ENCODE data around the gene OR4D2.

The OR4D2 gene

DNA sequence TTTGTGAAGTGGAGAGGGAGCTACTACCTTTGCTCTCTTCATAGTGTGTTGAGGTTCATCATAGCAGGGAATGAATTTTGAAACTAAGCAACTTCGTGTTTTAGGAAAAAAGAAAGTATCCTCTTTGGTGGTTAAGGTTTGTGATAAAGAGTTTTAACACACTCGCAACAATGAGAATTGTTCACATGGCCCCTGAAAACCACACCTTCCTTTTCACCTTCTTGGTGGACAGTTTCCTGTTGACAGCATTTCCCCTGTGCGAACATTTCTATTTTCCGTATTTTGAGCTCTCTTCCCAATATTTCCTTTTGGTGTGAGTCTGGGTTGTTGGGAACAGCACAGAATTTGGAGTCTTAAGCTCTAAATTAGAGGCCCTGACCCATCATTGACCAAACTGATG lies 3.8 kb downstream of the OR4D2 start:
- CTCF ChIA-PET: interaction anchor here (0.6 to 0.8 kb wide), 4 partner anchors 49 to 331 kb away, joined by 3 to 6 read pairs (median 4); no protein-coding TSS in a partner anchor
- no peak for TF ChIP-seq CTCF (conservative IDR thresholded peaks at IDR 0.05; ENCODE audit: low read depth)
- POLR2A ChIA-PET (ENCODE audit: low non-redundant PET): no interaction called here

DNA sequence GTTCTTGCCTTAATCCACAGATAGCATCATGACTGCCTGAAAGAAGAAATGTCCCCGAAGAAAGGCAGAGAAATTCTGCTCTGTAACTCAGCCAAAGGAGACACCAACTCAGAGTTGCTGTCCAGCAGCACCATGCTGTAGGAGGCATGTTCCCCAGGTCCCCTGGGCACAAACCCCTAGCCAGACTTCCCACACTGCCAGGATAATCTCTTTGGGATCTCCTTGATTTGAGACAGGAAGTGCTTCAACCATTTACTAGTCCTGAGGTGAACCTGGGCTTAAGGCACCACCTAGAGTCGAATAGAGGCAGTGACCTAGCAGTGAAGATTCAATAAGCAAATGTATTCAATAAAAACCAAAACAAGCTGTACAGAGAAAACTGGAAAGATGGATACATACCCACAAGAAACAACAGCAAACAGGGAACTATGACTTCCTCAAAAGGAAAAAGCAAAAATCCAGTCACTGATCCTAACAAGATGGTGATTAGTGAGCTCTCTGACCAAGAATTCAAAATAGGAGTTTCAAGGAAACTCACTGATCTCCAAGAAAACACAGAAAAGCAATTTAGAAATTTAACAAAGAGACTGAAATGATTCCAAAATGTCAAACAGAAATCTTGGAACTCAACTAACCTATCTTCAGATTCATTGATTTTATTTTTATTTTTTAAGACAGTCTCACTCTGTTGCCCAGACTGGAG lies 5.7 kb downstream of the OR4D2 start:
- CTCF ChIA-PET: interaction anchor here (0.6 to 0.8 kb wide), 5 partner anchors 11 to 167 kb away, joined by 3 to 8 read pairs (median 3); no protein-coding TSS in a partner anchor
- DNase-seq (ENCODE audit: low spot score): peak; percentile 48
- POLR2A ChIA-PET (ENCODE audit: low non-redundant PET): no interaction called here
- TF ChIP-seq CTCF (conservative IDR thresholded peaks at IDR 0.05; ENCODE audit: low read depth): peak; percentile 60
- H3K27ac ChIP-seq: no peak overlapping the region

More for the DNA sequence above, 3.8 kb downstream of the OR4D2 start:
- no peak for DNase-seq (ENCODE audit: low spot score)
- H3K27ac ChIP-seq: no peak overlapping the region

DNA sequence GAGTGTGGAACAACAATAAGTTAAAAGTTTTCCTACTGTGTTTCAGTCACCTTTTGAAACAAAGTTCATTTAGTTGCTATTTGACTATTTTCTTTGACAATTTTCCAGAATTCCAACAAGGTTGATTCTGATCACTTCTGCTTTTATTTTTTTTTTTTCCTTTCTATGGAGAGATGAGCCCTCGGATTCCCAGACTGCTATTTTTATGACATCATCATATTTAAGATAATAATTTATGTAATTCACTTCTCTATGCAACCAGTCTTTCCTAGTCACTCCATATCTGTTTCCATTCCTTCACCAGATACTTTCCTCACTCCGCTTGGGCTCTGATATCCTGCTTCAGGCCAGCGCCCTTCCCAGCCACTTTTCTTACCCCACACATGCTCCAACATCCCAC lies 8.1 kb downstream of the OR4D2 start:
- H3K27ac ChIP-seq: no peak overlapping the region
- POLR2A ChIA-PET (ENCODE audit: low non-redundant PET): no interaction called here
- CTCF ChIA-PET: no interaction called here
- TF ChIP-seq CTCF (conservative IDR thresholded peaks at IDR 0.05; ENCODE audit: low read depth): no peak
- no peak for DNase-seq (ENCODE audit: low spot score)

GRCh38 chr17:58176200-58176599 lies 9.4 kb downstream of the OR4D2 start:
- DNase-seq (ENCODE audit: low spot score): no peak
- CTCF ChIA-PET: no interaction called here
- no peak for TF ChIP-seq CTCF (conservative IDR thresholded peaks at IDR 0.05; ENCODE audit: low read depth)
- H3K27ac ChIP-seq: no peak overlapping the region
- POLR2A ChIA-PET (ENCODE audit: low non-redundant PET): no interaction called here

DNA sequence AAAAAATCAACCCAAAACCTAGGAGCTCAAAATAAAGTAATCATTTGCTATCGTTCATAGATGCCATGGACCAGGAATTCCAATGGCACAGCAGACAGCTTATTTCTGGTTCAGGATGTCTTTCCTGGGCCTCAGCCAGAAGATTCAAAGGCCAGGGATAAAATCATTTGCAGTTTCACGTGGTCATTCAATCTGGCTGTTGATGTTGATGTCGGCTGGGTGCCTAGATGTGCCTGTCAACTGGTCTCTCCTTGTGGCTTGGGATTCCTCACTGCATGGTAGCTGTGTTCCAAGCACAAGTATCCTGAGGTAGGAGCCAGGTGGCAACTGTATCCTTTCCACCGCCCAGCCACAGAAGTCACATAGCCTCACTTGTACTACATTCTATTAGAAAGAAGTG lies 15.0 kb downstream of the OR4D2 start:
- ChIA-PET CTCF (interaction anchor here (0.7 to 1.1 kb wide), 2 partner anchors 9 to 47 kb away, joined by 3 read pairs; no protein-coding TSS in a partner anchor), POLR2A (ENCODE audit: low non-redundant PET) (no interaction called here)
- no peak overlapping the region for H3K27ac ChIP-seq
- DNase-seq (ENCODE audit: low spot score): no peak
- no peak for TF ChIP-seq CTCF (conservative IDR thresholded peaks at IDR 0.05; ENCODE audit: low read depth)

DNA sequence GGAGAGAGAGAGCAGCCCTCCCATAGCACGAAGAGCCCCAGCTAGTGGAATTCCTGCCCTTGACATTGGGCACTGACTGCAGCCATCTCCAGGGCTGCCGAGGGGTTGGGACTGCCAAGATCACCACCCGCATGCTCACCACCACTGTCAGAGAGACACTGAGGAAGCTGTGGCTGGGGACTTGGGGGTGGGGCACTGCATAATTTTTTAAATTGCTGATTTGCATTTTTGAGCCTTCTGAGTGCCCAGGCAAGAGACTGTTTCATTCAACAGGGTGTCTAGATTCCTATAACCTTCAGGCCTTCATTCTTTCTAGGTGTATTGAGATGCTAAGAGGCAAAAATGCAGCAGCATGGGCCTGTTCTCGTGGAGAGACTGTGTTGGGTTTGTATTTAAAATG lies 16.7 kb downstream of the OR4D2 start:
- POLR2A ChIA-PET (ENCODE audit: low non-redundant PET): no interaction called here
- CTCF ChIA-PET: interaction anchor here (0.7 to 1.2 kb wide), 2 partner anchors 11 to 176 kb away, joined by 3 read pairs; no protein-coding TSS in a partner anchor

More for the DNA sequence above, 16.7 kb downstream of the OR4D2 start:
- H3K27ac ChIP-seq: peak overlapping the region; percentile 74
- TF ChIP-seq CTCF (conservative IDR thresholded peaks at IDR 0.05; ENCODE audit: low read depth): no peak
- DNase-seq (ENCODE audit: low spot score): no peak

Measured in RWPE1 (cell line).